ENCODE measurements around the gene SLC16A12. TPM values are rescaled to one million over a fixed set of nuclear protein-coding genes. Genes with fewer than 3 reads are reported as not detected.

SLC16A12 gene
- total and polyA plus RNA-seq, 4 donors = 0.03 to 10.7 (median 0.94) TPM

- H3K4me1 ChIP-seq (ENCODE audit: control insufficient read depth in 4 of 4, insufficient read depth in 4 of 4, low read length in 3 of 4) = no peaks in the 10 kb centered on the region
- no peak overlapping the region for H3K9ac ChIP-seq (ENCODE audit: low read depth in 1 of 2, low read length in 2 of 2)
- TF ChIP-seq CTCF (IDR thresholded peaks at IDR 0.05; ENCODE audit: low read depth, low read length, missing input control) = no peak
- no peak for TF ChIP-seq HNF4G (IDR thresholded peaks at IDR 0.05)
- no peak for TF ChIP-seq YY1 (IDR thresholded peaks at IDR 0.05)
- no peak for TF ChIP-seq MAX (IDR thresholded peaks at IDR 0.05)
- TF ChIP-seq FOXA1 (IDR thresholded peaks at IDR 0.05) = no peak
- no peak for TF ChIP-seq RXRA (IDR thresholded peaks at IDR 0.05)
- no peak for TF ChIP-seq ZBTB33 (IDR thresholded peaks at IDR 0.05)
- TF ChIP-seq HNF4A (conservative IDR thresholded peaks at IDR 0.05) = no peak
- WGBS = 87% methylated on average over 1 of the region's 1 CpG
- H3K4me3 ChIP-seq (ENCODE audit: low read depth in 1 of 3, low read length in 3 of 3) = no peak overlapping the region
- no peak for DNase-seq (ENCODE audit: low spot score)
- H3K36me3 ChIP-seq (ENCODE audit: control insufficient read depth in 4 of 4, insufficient read depth in 3 of 4, low read depth in 1 of 4, low read length in 3 of 4) = no peaks in the 10 kb centered on the region
- H3K27me3 ChIP-seq (ENCODE audit: control insufficient read depth in 4 of 4, insufficient read depth in 4 of 4, low read length in 3 of 4) = no peaks in the 10 kb centered on the region
- no peaks in the 10 kb centered on the region for H3K9me3 ChIP-seq (ENCODE audit: control insufficient read depth in 4 of 4, low read length in 3 of 4)
- no peak overlapping the region for H3K27ac ChIP-seq (ENCODE audit: low read depth in 1 of 2, low read length in 2 of 2)
Measured at GRCh38 chr10:89554433-89554832, 19.0 kb upstream of the SLC16A12 start.

- Histone ChIP-seq H3K4me3 (ENCODE audit: low read depth in 1 of 3, low read length in 3 of 3) (no peak overlapping the region), H3K9me3 (ENCODE audit: control insufficient read depth in 4 of 4, low read length in 3 of 4) (no peaks in the 10 kb centered on the region), H3K9ac (ENCODE audit: low read depth in 1 of 2, low read length in 2 of 2) (no peak overlapping the region), H3K36me3 (ENCODE audit: control insufficient read depth in 4 of 4, insufficient read depth in 3 of 4, low read depth in 1 of 4, low read length in 3 of 4) (no peaks in the 10 kb centered on the region), H3K27me3 (ENCODE audit: control insufficient read depth in 4 of 4, insufficient read depth in 4 of 4, low read length in 3 of 4) (no peaks in the 10 kb centered on the region), H3K4me1 (ENCODE audit: control insufficient read depth in 4 of 4, insufficient read depth in 4 of 4, low read length in 3 of 4) (peaks cover 0 to 8% (median 2%) of the 10 kb centered on the region in 4 donors), H3K27ac (ENCODE audit: low read depth in 1 of 2, low read length in 2 of 2) (no peak overlapping the region)
- DNase-seq (ENCODE audit: low spot score) = no peak
- WGBS = 87% methylated on average over 5 of the region's 5 CpGs
- no peak for TF ChIP-seq HNF4A (conservative IDR thresholded peaks at IDR 0.05)
- TF ChIP-seq YY1 (IDR thresholded peaks at IDR 0.05) = no peak
- no peak for TF ChIP-seq FOXA2 (IDR thresholded peaks at IDR 0.05)
- TF ChIP-seq GABPA (IDR thresholded peaks at IDR 0.05 in 1 of 2, conservative IDR thresholded peaks at IDR 0.05 in 1 of 2) = no peak
- no peak for TF ChIP-seq RAD21 (IDR thresholded peaks at IDR 0.05)
- TF ChIP-seq MAX (IDR thresholded peaks at IDR 0.05) = no peak
- no peak for TF ChIP-seq FOXA1 (IDR thresholded peaks at IDR 0.05)
- no peak for TF ChIP-seq NR2F2 (IDR thresholded peaks at IDR 0.05)
- TF ChIP-seq ZBTB33 (IDR thresholded peaks at IDR 0.05) = no peak
- no peak for TF ChIP-seq REST (IDR thresholded peaks at IDR 0.05)
- TF ChIP-seq TAF1 (conservative IDR thresholded peaks at IDR 0.05) = no peak
- no peak for TF ChIP-seq ATF3 (IDR thresholded peaks at IDR 0.05)
- no peak for TF ChIP-seq HNF4G (IDR thresholded peaks at IDR 0.05)
- TF ChIP-seq EGR1 (IDR thresholded peaks at IDR 0.05; ENCODE audit: low read depth in 2 of 2) = no peak
- TF ChIP-seq SP1 (IDR thresholded peaks at IDR 0.05) = no peak
- no peak for TF ChIP-seq RXRA (IDR thresholded peaks at IDR 0.05)
Measured at GRCh38 chr10:89553064-89553734, 17.8 kb upstream of the SLC16A12 start.

All from liver (tissue), 9 donors.